ENCODE results near the gene PCDH20.

PCDH20 gene

GRCh38 chr13:61414686-61415057 is 977 bp downstream of the PCDH20 start:
- H3K27ac ChIP-seq: peak overlapping the region in 1 of 2 donors; percentile 17
- no peak for TF ChIP-seq CTCF (IDR thresholded peaks at IDR 0.05)
- DNase-seq (ENCODE audit: low spot score): no peak
- H3K4me3 ChIP-seq: peak overlapping the region; percentile 65

GRCh38 chr13:61413572-61414535 is 1.8 kb downstream of the PCDH20 start:
- no peak for TF ChIP-seq CTCF (IDR thresholded peaks at IDR 0.05)
- peak overlapping the region; percentile 65 for H3K4me3 ChIP-seq
- no peak for DNase-seq (ENCODE audit: low spot score)
- H3K27ac ChIP-seq: no peak overlapping the region

- H3K4me3 ChIP-seq: no peak overlapping the region
- no peak for DNase-seq (ENCODE audit: low spot score)
- no peak overlapping the region for H3K27ac ChIP-seq
- TF ChIP-seq CTCF (IDR thresholded peaks at IDR 0.05): no peak
Measured at GRCh38 chr13:61410669-61411297, 4.9 kb downstream of the PCDH20 start.

- Histone ChIP-seq H3K4me3 (no peak overlapping the region), H3K27ac (no peak overlapping the region)
- DNase-seq (ENCODE audit: low spot score): no peak
- TF ChIP-seq CTCF (IDR thresholded peaks at IDR 0.05): no peak
Measured at GRCh38 chr13:61410266-61410665, 5.4 kb downstream of the PCDH20 start.

GRCh38 chr13:61408571-61408970 is 7.1 kb downstream of the PCDH20 start:
- TF ChIP-seq CTCF (IDR thresholded peaks at IDR 0.05): no peak
- H3K27ac ChIP-seq: no peak overlapping the region
- DNase-seq (ENCODE audit: low spot score): no peak
- H3K4me3 ChIP-seq: no peak overlapping the region

GRCh38 chr13:61406275-61406674 is 9.4 kb downstream of the PCDH20 start:
- TF ChIP-seq CTCF (IDR thresholded peaks at IDR 0.05): no peak
- Histone ChIP-seq H3K4me3 (no peak overlapping the region), H3K27ac (no peak overlapping the region)
- no peak for DNase-seq (ENCODE audit: low spot score)
